Esophagus muscularis mucosa (tissue), 4 donors: ENCODE results near the gene IGSF6. TPM values are rescaled to one million over a fixed set of nuclear protein-coding genes. Genes with fewer than 3 reads are reported as not detected.
"Not testable (repeated sequence)": the region's sequence is repeated elsewhere in the genome, so short reads cannot be mapped to it uniquely, and the experiment has no call there.

Experiments
- DNase-seq: peaks from one replicate; pipeline ENCODE4 v3.0.0-alpha.2; 2017; ENCODE audit errors: extremely low spot score
- H3K27ac ChIP-seq, 4 donors: fragments of 200-600 bp; sonication (generic); replicated peaks in 1 of 4; 1 replicate in 3 of 4; 2 replicates in 1 of 4; pipeline ENCODE4 v1.5.1; 2016 to 2019; ENCODE audit warnings: mild to moderate bottlenecking in 1 of 4
- H3K27me3 ChIP-seq, 4 donors: fragments of 200-600 bp; sonication (generic); one replicate each; pipeline versions ENCODE4 v1.5.1 to v1.6.0; 2016 to 2019
- H3K36me3 ChIP-seq, 4 donors: fragments of 200-600 bp; sonication (generic); one replicate each; pipeline ENCODE4 v1.5.1; 2016 to 2019
- H3K4me1 ChIP-seq, 4 donors: fragments of 200-600 bp; sonication (generic); one replicate each; pipeline ENCODE4 v1.5.1; 2016 to 2019
- H3K4me3 ChIP-seq, 4 donors: fragments of 200-600 bp; sonication (generic); 1 replicate in 2 of 4; 2 replicates in 2 of 4; pipeline ENCODE4 v1.5.1; 2016 to 2019; ENCODE audit warnings: mild to moderate bottlenecking in 4 of 4, moderate library complexity in 1 of 4
- H3K9me3 ChIP-seq, 4 donors: fragments of 200-600 bp; sonication (generic); 1 replicate in 3 of 4; 2 replicates in 1 of 4; pipeline ENCODE4 v1.5.1; 2016 to 2019
- EP300 ChIP-seq: sonication (generic); formaldehyde crosslinking; IDR thresholded peaks from one replicate; pipeline ENCODE4 v1.6.1; 2017; ENCODE audit warnings: antibody characterized with exemption
- POLR2A ChIP-seq: fragments of 450-650 bp; IDR thresholded peaks from one replicate; pipeline ENCODE4 v1.6.1; 2017; ENCODE audit warnings: antibody characterized with exemption, moderate library complexity, mild to moderate bottlenecking, low read depth
- POLR2AphosphoS5 ChIP-seq, 2 donors: sonication (generic); formaldehyde crosslinking; IDR thresholded peaks; one replicate each; pipeline ENCODE4 v1.6.1; 2017; ENCODE audit warnings: antibody characterized with exemption in 2 of 2
- WGBS: methylation state at CpG from one replicate; pipeline ENCODE4 v1.1.5; 2018; 5-methylcytosine and 5-hydroxymethylcytosine counted together
- intact Hi-C: fragments of 100-400 bp; cut with DNase I; formaldehyde crosslinking; loops from one replicate; pipeline ENCODE4 v1.15.1; 2023
- total RNA-seq, 4 donors: library from RNA; depleted of rRNA; stranded (reverse); fragments of >200 nt; gene quantifications; one replicate each; pipeline versions ENCODE4 v1.1.0 to v1.2.1, GENCODE V29; 2016
- TF ChIP-seq, protein P1 (sequence below), 3 experiments: fragments of 200-600 bp in 2 of 3; fragments of 450-650 bp in 1 of 3; sonication (generic) in 2 of 3; IDR thresholded peaks; one replicate each; pipeline ENCODE4 v1.5.1; 2017 to 2019; ENCODE audit warnings: antibody characterized with exemption in 3 of 3, mild to moderate bottlenecking in 2 of 3, moderate library complexity in 1 of 3

IGSF6 gene
- total RNA-seq, 4 donors from 2014 or later: 0.69 to 4.5 (median 1.3) TPM

DNA sequence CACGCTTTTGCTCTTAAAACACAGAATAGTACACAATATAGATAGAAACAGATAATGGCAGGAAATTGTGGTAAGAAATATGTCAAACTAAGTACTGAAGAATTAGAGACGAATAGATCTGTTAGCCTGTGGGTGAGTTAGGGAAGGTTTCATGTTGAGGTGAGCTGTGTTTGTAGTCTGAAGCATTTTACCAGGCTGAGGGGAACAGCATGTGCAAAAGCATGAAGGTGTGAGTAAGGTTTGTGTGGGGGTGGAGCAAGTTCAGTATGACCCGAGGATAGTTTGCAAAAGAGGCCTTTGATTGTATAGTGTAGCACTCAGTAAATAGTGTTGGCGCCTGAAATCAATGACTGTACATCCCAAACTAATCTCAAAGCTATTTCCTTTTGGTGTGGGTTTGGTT lies 13.8 kb downstream of the IGSF6 start:
- H3K36me3 ChIP-seq: peaks cover 5 to 36% (median 10%) of the 10 kb centered on the region in 4 donors
- H3K9me3 ChIP-seq: no peaks in the 10 kb centered on the region
- TF ChIP-seq EP300: no peak
- TF ChIP-seq, protein P1, sequence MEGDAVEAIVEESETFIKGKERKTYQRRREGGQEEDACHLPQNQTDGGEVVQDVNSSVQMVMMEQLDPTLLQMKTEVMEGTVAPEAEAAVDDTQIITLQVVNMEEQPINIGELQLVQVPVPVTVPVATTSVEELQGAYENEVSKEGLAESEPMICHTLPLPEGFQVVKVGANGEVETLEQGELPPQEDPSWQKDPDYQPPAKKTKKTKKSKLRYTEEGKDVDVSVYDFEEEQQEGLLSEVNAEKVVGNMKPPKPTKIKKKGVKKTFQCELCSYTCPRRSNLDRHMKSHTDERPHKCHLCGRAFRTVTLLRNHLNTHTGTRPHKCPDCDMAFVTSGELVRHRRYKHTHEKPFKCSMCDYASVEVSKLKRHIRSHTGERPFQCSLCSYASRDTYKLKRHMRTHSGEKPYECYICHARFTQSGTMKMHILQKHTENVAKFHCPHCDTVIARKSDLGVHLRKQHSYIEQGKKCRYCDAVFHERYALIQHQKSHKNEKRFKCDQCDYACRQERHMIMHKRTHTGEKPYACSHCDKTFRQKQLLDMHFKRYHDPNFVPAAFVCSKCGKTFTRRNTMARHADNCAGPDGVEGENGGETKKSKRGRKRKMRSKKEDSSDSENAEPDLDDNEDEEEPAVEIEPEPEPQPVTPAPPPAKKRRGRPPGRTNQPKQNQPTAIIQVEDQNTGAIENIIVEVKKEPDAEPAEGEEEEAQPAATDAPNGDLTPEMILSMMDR (IDR thresholded peaks at IDR 0.05): no peak
- TF ChIP-seq POLR2AphosphoS5 (IDR thresholded peaks at IDR 0.05): no peak
- TF ChIP-seq POLR2A: no peak
- H3K4me1 ChIP-seq: peaks cover 0 to 12% (median 5%) of the 10 kb centered on the region in 4 donors
- no peak overlapping the region for H3K4me3 ChIP-seq
- intact Hi-C loops: no loop called here
- H3K27me3 ChIP-seq: no peaks in the 10 kb centered on the region
- DNase-seq: no peak
- 75% methylated on average over 4 of the region's 4 CpGs for WGBS
- H3K27ac ChIP-seq: no peak overlapping the region

- intact Hi-C loops: no loop called here
- no peak overlapping the region for H3K4me3 ChIP-seq
- WGBS: 96% methylated on average over 33 of the region's 37 CpGs
- no peak for DNase-seq
- TF ChIP-seq, protein P1 (IDR thresholded peaks at IDR 0.05): no peak
- TF ChIP-seq POLR2A: no peak
- TF ChIP-seq POLR2AphosphoS5 (IDR thresholded peaks at IDR 0.05): no peak
- TF ChIP-seq EP300: no peak
- no peak overlapping the region for H3K27ac ChIP-seq
- no peaks in the 10 kb centered on the region for H3K27me3 ChIP-seq
- no peaks in the 10 kb centered on the region for H3K9me3 ChIP-seq
- H3K36me3 ChIP-seq: peaks cover 5 to 41% (median 11%) of the 10 kb centered on the region in 4 donors
- H3K4me1 ChIP-seq: peaks cover 0 to 10% (median 3%) of the 10 kb centered on the region in 4 donors
These were observed 15.1 kb downstream of the IGSF6 start for GRCh38 chr16:21637032-21637968.

GRCh38 chr16:21635694-21636093 lies 16.7 kb downstream of the IGSF6 start:
- H3K4me3 ChIP-seq, H3K4me1 ChIP-seq, DNase-seq, H3K27me3 ChIP-seq, H3K9me3 ChIP-seq, intact Hi-C loops, H3K27ac ChIP-seq: not testable (repeated sequence)
- peaks cover 5 to 45% (median 14%) of the 10 kb centered on the region in 4 donors for H3K36me3 ChIP-seq
- WGBS: 96% methylated on average over 6 of the region's 9 CpGs

DNA sequence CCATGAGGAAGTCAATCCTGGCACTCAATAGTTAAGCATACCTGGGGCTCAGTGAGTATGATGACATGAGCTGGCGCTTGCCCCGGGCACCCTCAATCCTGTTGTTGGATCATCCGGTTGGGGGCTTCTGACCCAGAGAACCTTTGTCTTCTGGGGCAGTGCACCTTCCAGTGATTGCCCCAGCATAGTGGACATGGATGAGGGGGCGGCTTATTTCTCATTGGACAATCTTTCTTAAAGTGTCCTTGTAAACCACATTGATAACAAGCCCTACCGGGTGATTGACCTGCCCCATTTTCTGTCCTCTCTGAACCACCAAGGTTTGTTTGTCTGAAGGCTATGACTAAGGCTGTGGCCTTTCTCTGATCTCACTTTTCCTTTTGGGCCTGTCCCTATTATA lies 18.2 kb downstream of the IGSF6 start:
- H3K27me3 ChIP-seq: no peaks in the 10 kb centered on the region
- DNase-seq: no peak
- no peak for TF ChIP-seq POLR2A
- TF ChIP-seq POLR2AphosphoS5 (IDR thresholded peaks at IDR 0.05): no peak
- no peak for TF ChIP-seq EP300
- TF ChIP-seq, protein P1 (IDR thresholded peaks at IDR 0.05): no peak
- WGBS: 96% methylated on average over 3 of the region's 5 CpGs
- H3K36me3 ChIP-seq: peaks cover 15 to 60% (median 29%) of the 10 kb centered on the region in 4 donors
- intact Hi-C loops: no loop called here
- H3K9me3 ChIP-seq: no peaks in the 10 kb centered on the region
- H3K4me1 ChIP-seq: no peaks in the 10 kb centered on the region
- H3K4me3 ChIP-seq: no peak overlapping the region
- H3K27ac ChIP-seq: no peak overlapping the region

DNA sequence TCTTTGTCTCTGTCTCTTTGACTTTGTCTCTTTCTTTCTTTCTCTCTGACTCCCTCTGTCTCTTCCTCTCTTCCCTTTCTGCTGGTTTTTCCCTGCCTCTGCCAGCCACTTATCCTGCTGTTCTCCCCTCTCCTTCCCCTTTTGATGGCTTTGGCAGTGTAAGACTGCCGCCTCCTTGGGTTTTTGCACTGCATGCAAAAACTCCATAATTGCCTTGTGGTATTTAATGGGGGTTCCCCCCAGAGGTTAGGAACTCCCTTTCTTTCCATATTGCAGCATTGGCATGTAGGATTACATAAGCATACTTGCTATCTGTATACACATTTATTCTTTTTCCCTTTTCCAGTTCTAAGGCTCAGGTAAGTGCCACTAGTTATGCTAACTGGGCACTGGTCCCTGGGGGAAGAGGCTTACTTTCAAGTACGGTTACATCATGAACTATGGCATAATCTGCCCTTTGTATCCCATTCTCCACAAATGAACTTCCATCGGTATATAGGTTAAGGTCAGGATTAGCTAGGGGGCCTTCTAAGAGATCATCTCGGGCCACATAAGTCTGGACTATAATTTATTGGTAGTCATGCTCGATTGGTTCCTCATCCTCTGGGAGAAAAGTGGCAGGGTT lies 20.3 kb downstream of the IGSF6 start:
- intact Hi-C loops, H3K9me3 ChIP-seq, H3K4me3 ChIP-seq, DNase-seq, H3K4me1 ChIP-seq, H3K27ac ChIP-seq, H3K27me3 ChIP-seq: not testable (repeated sequence)
- H3K36me3 ChIP-seq: peaks cover 23 to 64% (median 36%) of the 10 kb centered on the region in 4 donors
- 95% methylated on average over 5 of the region's 5 CpGs for WGBS

- H3K9me3 ChIP-seq, H3K4me1 ChIP-seq, intact Hi-C loops, DNase-seq, H3K27ac ChIP-seq, H3K4me3 ChIP-seq, H3K27me3 ChIP-seq: not testable (repeated sequence)
- 84% methylated on average over 8 of the region's 8 CpGs for WGBS
- peaks cover 23 to 65% (median 39%) of the 10 kb centered on the region in 4 donors for H3K36me3 ChIP-seq
These were observed 21.0 kb downstream of the IGSF6 start for GRCh38 chr16:21631376-21631775.

GRCh38 chr16:21630866-21631265 lies 21.5 kb downstream of the IGSF6 start:
- DNase-seq, H3K27ac ChIP-seq, intact Hi-C loops, H3K27me3 ChIP-seq, H3K4me3 ChIP-seq, H3K9me3 ChIP-seq: not testable (repeated sequence)
- Histone ChIP-seq H3K4me1 (peaks cover 0 to 13% (median 4%) of the 10 kb centered on the region in 4 donors), H3K36me3 (peaks cover 22 to 64% (median 41%) of the 10 kb centered on the region in 4 donors)
- 94% methylated on average over 6 of the region's 6 CpGs for WGBS

DNA sequence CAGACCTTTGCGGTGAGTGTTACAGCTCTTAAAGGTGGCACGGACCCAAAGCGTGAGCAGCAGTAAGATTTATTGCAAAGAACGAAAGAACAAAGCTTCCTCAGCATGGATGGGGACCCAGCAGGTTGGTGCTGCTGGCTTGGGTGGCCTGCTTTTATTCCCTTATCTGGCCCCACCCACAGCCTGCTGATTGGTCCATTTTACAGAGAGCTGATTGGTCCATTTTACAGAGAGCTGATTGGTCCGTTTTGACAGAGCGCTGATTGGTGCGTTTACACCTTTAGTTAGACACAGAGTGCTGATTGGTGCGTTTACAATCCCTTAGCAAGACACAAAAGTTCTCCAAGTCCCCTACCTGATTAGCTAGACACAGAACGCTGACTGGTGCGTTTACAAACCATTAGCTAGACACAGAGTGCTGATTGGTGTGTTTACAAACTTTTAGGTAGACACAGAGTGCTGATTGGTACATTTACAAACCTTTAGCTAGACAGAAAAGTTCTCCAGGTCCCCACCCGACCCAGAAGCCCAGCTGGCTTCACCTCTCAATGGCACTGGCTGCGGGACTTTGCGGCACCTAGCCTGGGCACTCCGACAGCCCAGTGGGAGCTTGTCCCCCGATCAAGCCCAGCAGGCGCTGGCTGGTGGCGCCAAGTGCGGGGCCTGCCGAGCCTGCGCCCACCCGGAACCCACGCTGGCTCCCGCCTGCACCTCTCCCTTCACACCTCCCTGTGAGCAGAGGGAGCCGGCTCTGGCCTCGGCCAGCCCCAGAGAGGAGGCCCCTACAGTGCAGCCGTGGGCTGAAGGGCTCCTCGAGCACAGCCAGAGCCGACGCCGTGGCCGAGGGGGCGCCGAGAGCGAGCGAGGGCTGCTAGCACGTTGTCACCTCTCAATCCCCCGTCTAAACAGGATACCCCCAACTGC lies 22.5 kb downstream of the IGSF6 start:
- H3K4me3 ChIP-seq, DNase-seq, H3K27me3 ChIP-seq, H3K9me3 ChIP-seq, H3K27ac ChIP-seq, intact Hi-C loops: not testable (repeated sequence)
- peaks cover 17 to 64% (median 48%) of the 10 kb centered on the region in 4 donors for H3K36me3 ChIP-seq
- WGBS: 99% methylated on average over 28 of the region's 37 CpGs
- H3K4me1 ChIP-seq: peaks cover 0 to 14% (median 4%) of the 10 kb centered on the region in 4 donors
